HEK293T (cell line): ENCODE results near the gene RNU4-1.

Experiments used
- ELF4 ChIP-seq: fragments of 450-650 bp; IDR thresholded peaks from 2 replicates; pipeline ENCODE4 v1.6.1; 2017; ENCODE audit warnings: antibody characterized with exemption
- FOXK2 ChIP-seq: fragments of 450-650 bp; IDR thresholded peaks from 2 replicates; pipeline ENCODE4 v1.6.1; 2016; ENCODE audit warnings: mild to moderate bottlenecking
- FOXM1 ChIP-seq: fragments of 450-650 bp; IDR thresholded peaks from 2 replicates; pipeline ENCODE4 v1.6.1; 2017; ENCODE audit warnings: mild to moderate bottlenecking, borderline replicate concordance
- NFRKB ChIP-seq: fragments of 450-650 bp; IDR thresholded peaks from 2 replicates; pipeline ENCODE4 v1.6.1; 2016; ENCODE audit warnings: mild to moderate bottlenecking, moderate library complexity
- SP1 ChIP-seq: fragments of 450-650 bp; IDR thresholded peaks from 2 replicates; pipeline ENCODE4 v1.6.1; 2017
- SUZ12 ChIP-seq: fragments of 450-650 bp; IDR thresholded peaks from 2 replicates; pipeline ENCODE4 v1.6.1; 2016; ENCODE audit warnings: mild to moderate bottlenecking
- TARDBP ChIP-seq: fragments of 450-650 bp; IDR thresholded peaks from 2 replicates; pipeline ENCODE4 v1.6.1; 2016
- TF ChIP-seq, protein P1 (sequence below): fragments of 450-650 bp; IDR thresholded peaks from 2 replicates; pipeline ENCODE4 v1.6.1; 2016

DNA sequence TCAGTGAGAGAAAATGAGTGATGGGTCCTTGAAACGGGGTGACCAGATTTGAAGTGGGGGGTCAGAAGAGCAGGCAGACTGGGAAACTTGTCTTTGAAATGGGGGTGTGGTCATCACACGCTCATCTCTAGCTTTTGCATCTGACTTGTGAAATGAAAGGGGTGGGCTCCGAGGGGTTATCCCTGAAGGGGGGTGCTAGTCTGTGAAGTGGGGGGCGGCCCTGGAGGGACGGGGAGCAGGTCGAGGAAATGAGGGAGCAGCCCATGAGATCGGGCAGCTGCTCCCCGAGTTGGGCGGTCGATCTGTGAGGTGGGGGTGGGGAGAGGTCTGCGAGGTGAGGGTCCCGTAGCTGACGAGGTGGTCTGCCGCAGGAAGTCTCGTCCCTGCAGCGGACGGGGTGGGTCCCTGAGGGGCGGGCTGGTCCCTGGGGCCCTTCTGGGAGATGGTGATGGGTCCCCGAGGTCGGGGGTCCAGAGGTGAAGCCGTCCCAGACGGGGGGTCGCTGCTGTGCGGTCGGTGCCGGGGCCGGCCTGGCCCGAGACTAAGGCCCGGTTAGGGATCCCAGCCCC is 28.0 kb downstream of the RNU4-1 start:
- TF ChIP-seq SP1 (no peak), FOXK2 (no peak), TARDBP (no peak), SUZ12 (no peak), FOXM1 (no peak), NFRKB (no peak), ELF4 (no peak)
- TF ChIP-seq, protein P1, sequence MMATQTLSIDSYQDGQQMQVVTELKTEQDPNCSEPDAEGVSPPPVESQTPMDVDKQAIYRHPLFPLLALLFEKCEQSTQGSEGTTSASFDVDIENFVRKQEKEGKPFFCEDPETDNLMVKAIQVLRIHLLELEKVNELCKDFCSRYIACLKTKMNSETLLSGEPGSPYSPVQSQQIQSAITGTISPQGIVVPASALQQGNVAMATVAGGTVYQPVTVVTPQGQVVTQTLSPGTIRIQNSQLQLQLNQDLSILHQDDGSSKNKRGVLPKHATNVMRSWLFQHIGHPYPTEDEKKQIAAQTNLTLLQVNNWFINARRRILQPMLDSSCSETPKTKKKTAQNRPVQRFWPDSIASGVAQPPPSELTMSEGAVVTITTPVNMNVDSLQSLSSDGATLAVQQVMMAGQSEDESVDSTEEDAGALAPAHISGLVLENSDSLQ: no peak
